Stimulated activated naive CD8-positive, alpha-beta T cell treated with anti-CD3 and anti-CD28 coated beads, Interleukin-15, amount 100 ng/mL, for 72 hours (primary cell): ENCODE results near the gene SPATA13.
"Not testable (repeated sequence)": the region's sequence is repeated elsewhere in the genome, so short reads cannot be mapped to it uniquely, and the experiment has no call there.

Experiments
- ATAC-seq: fragments of 150-1000 bp; cut with Tn5 transposase; 2 replicates; pipeline ENCODE4 v1.10.0; 2021; ENCODE audit warnings: mild to moderate bottlenecking, moderate library complexity
- DNase-seq, 2 donors: peaks; one replicate each; pipeline ENCODE4 v3.0.0; 2021 to 2022
- H3K27ac Mint-ChIP-seq, 2 donors: one replicate each; pipeline ENCODE4 v1.8.0; 2022; ENCODE audit warnings: mild to moderate bottlenecking in 2 of 2, mixed read lengths in 2 of 2, moderate library complexity in 2 of 2
- H3K27me3 Mint-ChIP-seq: one replicate; pipeline ENCODE4 v1.8.0; 2022; ENCODE audit warnings: mixed read lengths
- H3K4me1 Mint-ChIP-seq: one replicate; pipeline ENCODE4 v1.8.0; 2022; ENCODE audit warnings: mild to moderate bottlenecking, mixed read lengths
- H3K4me3 Mint-ChIP-seq, 2 donors: one replicate each; pipeline ENCODE4 v1.8.0; 2022; ENCODE audit warnings: mild to moderate bottlenecking in 2 of 2, mixed read lengths in 2 of 2, moderate library complexity in 1 of 2
- H3K9me3 Mint-ChIP-seq, 2 donors: one replicate each; pipeline ENCODE4 v1.8.0; 2022; ENCODE audit warnings: mixed read lengths in 2 of 2

Gene SPATA13

DNA sequence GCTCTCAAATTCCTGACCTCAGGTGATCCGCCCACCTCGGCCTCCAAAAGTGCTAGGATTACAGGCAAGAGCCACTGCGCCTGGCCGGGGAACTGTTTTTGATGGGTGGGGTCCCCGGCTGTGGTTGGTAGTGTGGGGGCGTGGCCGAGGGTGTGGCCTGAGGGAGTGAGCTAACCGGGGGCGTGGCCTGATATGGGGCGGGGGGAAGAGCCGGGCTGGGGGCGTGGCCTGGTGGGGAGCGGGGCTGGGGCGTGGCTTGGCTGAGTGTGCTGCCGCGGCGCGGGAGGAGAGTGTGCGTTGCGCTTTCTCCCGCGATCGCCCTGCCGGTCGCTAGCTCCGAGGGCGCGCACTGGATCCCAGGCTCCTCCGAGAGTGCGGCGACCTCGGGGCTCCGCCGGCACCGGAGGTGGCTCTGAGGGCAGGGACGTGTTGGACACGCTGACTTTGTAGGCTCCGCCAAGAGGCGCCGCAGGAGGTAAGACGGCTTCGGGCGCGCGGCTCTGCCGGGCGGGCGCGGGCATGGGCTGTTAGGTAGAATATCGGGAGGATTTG, at the start of gene SPATA13:
TSS of gene SPATA13 (plus strand) at position 263 of the 552 bp plus-strand sequence. CDS start 62,210 bp downstream, outside the sequence.
- no peaks in the 10 kb centered on the region for H3K27me3 Mint-ChIP-seq
- H3K4me1 Mint-ChIP-seq, result peaks cover 46% of the 10 kb centered on the region
- peak within 1 kb of the TSS; percentile 73 to 97 for H3K27ac Mint-ChIP-seq
- peak; percentile 88 for ATAC-seq
- peak within 1 kb of the TSS; percentile 94 to 98 for H3K4me3 Mint-ChIP-seq
- DNase-seq, result peak; percentile 89 to 90
- no peaks in the 10 kb centered on the region for H3K9me3 Mint-ChIP-seq

DNA sequence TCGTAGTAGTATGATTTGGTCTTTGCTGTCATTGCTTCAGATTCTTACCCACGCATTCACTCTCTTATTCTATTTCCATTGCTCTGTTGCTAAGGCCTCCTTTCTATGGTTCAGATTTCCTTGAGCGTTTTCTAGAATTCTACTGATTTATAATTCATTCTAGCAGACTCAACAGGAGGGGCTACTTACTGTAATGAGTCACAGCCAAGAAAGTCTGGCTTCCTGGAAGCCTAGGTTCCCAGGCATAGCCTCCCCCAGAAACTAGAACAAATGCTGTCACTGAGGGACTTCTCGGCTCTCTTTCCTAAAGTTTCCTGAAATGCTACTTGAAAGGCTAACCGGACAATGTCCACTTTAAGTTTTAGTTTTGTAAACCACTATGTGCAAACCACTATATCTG, 47.7 kb upstream of the SPATA13 start:
- Mint-ChIP-seq H3K9me3 (no peaks in the 10 kb centered on the region), H3K27me3 (peaks cover 10% of the 10 kb centered on the region), H3K27ac (no peak overlapping the region), H3K4me3 (no peak overlapping the region), H3K4me1 (no peaks in the 10 kb centered on the region)
- no peak for ATAC-seq
- no peak for DNase-seq

DNA sequence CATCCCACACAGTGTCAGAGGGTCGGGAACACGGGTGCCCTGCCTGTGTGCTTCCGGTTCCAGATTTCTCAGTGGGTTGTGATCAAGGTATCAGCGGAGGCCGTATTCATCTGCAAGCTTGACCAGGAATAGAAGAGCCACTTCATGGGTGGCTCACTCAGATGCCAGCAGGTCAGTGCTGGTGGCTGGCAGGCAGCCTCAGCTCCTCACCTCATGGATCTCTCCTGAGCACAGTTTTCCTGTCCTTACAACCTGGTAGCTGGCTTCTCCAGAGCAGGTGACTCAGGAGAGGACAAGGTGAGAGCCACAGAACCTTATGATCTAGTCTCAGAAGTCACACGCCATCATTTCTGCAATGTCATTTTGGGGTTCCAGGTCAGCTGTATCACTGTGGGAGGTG, 44.8 kb upstream of the SPATA13 start:
- ATAC-seq, result no peak
- Mint-ChIP-seq H3K27ac (no peak overlapping the region), H3K27me3 (peaks cover 10% of the 10 kb centered on the region), H3K4me3 (no peak overlapping the region), H3K9me3 (no peaks in the 10 kb centered on the region), H3K4me1 (peaks cover 10% of the 10 kb centered on the region)
- DNase-seq, result no peak

DNA sequence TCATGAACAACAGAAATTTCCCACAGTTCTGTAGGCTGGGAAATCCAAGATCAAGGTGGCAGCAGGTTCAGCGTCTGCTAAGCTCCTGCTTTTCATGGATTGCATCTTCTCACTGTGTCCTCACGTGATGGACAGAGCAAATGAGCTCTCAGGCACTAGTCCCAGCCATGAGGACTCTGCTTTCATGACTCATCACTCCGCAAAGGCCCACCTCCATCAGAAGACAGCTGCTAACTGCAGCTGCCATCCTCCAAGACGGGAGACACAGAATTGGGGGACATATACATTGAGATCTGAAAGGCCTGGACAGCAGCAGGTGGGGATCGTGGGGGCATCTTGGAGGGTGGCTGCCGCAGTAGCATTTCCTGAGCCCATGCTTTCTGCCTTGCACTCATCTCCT, 44.4 kb upstream of the SPATA13 start:
- H3K27me3 Mint-ChIP-seq, result peaks cover 10% of the 10 kb centered on the region
- H3K9me3 Mint-ChIP-seq, result no peaks in the 10 kb centered on the region
- DNase-seq (no peak), ATAC-seq (no peak)
- peaks cover 14% of the 10 kb centered on the region for H3K4me1 Mint-ChIP-seq
- H3K4me3 Mint-ChIP-seq, result no peak overlapping the region
- no peak overlapping the region for H3K27ac Mint-ChIP-seq

DNA sequence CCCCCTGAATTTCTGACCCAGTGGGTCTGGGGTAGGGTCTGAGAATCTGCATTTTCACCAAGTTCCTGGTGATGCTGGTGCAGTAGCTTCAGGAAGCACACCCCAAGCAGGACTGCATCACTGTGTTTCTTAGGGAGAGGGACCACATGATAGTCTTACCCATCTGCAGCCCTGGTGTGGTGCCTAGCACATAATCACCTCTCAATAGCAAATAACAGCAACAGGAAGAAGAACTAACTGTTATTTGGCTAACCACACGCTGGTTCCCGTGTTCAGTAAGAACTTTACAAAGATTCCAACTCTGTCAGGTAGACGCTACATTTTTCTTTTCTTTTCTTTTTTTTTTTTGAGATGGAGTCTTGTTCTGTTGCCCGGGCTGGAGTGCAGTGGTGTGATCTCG, 41.9 kb upstream of the SPATA13 start:
- Mint-ChIP-seq H3K4me1 (peaks cover 32% of the 10 kb centered on the region), H3K27ac (no peak overlapping the region), H3K27me3 (peaks cover 8% of the 10 kb centered on the region), H3K4me3 (no peak overlapping the region), H3K9me3 (no peaks in the 10 kb centered on the region)
- no peak for ATAC-seq
- no peak for DNase-seq

DNA sequence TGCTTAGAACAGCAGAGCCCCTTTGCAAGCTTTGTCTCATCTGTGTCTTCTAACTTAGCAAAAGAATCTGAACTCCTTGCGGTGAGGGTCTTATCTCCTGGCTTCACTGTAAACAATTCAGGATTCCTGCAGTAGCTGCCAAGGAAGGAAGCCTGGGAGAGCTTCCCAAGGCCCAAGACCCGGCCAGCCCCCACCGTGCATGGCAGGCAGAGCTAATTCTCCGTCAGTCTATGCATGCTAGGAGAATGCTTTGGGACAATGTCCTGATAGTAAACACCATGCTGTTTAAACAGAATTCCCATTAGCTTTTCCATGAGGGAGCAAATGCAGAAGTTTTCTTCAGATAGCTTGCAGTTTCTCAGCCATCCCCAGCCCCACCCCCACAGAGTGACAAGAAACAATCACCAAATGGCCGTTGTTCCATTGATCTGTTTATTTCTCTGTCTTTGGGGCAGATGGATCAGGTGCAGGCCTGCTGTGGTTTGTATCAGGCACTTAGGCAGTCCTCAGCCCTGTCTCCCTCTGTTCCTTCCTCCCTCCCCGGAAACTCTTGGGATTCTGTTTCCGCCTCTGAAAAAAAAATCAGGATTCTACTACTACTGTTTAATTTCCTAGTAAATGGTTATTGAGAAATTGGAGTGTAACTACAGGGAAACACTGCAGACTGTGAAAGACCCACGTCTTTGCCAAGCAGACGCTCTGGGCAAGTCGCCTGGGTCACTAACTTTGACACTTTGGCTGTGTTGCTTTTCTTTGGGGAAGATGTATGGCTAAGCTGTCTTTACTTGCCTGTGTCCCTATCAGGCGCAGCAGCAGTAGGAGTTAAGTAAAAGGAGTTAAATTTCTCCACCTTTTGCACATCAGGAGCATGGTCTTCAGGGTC, 40.7 kb upstream of the SPATA13 start:
- Mint-ChIP-seq H3K4me3 (no peak overlapping the region), H3K27ac (no peak overlapping the region), H3K9me3 (no peaks in the 10 kb centered on the region), H3K27me3 (peaks cover 9% of the 10 kb centered on the region), H3K4me1 (peaks cover 38% of the 10 kb centered on the region)
- no peak for ATAC-seq
- no peak for DNase-seq

DNA sequence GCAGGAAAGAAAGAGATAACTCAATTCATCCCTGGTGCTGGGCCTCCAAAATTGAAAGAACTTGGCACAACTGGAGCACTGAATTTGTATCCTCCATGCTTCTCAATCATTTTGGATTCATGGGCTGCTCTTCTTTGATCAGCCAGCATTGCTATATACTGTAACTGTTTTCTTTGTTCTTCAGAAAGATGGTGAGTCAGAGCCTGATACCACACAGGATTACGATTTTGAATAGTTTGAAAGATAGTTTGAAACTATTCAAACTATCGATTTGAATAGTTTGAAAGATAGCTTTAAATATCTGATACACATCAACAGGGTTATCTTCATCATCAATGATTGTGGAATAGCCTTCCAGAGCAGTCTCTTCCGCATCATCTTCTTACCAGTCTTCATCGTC, 38.5 kb upstream of the SPATA13 start:
- Mint-ChIP-seq H3K27me3 (peaks cover 23% of the 10 kb centered on the region), H3K4me1 (peaks cover 48% of the 10 kb centered on the region)
- ATAC-seq, result peak; percentile 94
- not testable (repeated sequence) for H3K4me3 Mint-ChIP-seq, H3K9me3 Mint-ChIP-seq, DNase-seq, H3K27ac Mint-ChIP-seq

DNA sequence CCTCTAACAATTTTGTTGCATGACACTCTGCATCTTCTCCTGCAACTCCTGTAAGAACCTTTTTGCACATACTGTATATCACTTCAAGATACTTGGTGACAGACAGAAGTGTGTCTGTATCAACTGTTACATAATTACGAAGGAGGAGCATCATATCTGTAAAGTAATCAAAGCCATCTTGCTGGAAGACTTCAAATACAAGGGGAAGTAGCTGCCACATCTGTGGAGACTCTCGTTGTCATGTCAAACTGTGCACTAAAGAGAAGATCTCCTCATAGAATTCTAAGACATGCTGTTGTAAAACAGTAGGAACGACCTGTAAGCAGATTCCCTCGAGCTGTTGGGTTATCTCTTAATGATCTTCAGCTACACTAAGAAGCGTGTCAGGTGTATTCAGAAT, 38.0 kb upstream of the SPATA13 start:
- DNase-seq (no peak), ATAC-seq (no peak)
- Mint-ChIP-seq H3K9me3 (no peaks in the 10 kb centered on the region), H3K4me1 (peaks cover 53% of the 10 kb centered on the region), H3K4me3 (peak overlapping the region in 1 of 2 donors; percentile 13), H3K27me3 (peaks cover 23% of the 10 kb centered on the region), H3K27ac (peak overlapping the region in 1 of 2 donors; percentile 4)

DNA sequence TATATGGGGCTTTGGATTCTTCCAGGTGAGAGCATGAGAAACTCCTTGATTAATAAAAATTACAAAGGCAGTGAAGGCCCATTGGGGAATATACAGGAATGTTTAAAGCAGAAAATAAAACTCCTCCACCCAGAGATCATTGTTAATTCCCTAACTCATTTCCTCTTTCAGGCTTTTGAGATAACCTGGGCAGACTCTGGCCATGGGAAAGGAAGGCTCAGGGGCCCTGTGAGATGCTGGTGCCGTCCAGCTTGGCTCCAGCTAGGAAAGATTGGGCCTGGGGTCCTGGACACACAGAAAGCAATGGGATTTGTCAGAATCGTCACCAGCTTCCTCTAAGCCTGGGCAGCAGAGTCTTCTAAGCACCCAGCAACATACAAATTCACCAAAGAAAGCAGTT, 36.8 kb upstream of the SPATA13 start:
- Mint-ChIP-seq H3K9me3 (no peaks in the 10 kb centered on the region), H3K27ac (peak overlapping the region in 1 of 2 donors; percentile 47), H3K4me3 (no peak overlapping the region), H3K27me3 (peaks cover 23% of the 10 kb centered on the region), H3K4me1 (peaks cover 50% of the 10 kb centered on the region)
- no peak for DNase-seq
- ATAC-seq, result no peak

DNA sequence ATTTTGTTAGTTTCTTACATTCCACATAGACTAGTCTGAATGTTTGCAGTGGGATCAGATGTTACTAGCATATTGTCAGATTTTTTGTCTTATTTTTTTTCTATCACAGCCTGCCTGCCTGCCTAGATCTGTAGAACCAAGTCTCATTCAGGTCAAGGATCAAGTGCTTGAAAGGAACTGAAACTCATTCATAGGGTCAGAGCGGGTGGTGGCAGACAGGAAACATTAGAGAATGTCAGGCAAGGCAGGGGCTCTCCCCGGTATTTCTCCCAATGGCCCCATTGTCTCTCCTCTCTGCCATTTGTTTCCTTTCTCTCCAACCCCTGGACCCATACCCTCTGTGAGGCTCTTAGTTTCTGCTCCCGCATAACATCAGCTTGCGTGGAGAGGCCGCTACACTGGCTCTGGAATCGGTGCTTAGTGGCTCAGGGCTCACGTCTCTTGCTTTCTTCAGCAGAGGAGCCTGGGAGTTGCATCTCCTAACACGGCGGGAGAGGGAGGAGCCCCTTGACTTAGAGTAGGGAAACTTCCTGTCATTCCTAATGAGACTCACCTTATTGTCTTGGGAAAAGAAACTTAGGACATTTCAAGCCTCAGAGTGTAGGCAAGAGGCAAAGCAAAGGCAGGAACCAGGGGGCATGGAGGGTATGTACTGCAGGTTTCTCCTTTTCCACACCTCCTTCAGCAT, 35.6 kb upstream of the SPATA13 start:
- Mint-ChIP-seq H3K4me3 (no peak overlapping the region), H3K27me3 (peaks cover 23% of the 10 kb centered on the region), H3K9me3 (no peaks in the 10 kb centered on the region), H3K27ac (no peak overlapping the region), H3K4me1 (peaks cover 47% of the 10 kb centered on the region)
- ATAC-seq, result peak; percentile 49
- no peak for DNase-seq

DNA sequence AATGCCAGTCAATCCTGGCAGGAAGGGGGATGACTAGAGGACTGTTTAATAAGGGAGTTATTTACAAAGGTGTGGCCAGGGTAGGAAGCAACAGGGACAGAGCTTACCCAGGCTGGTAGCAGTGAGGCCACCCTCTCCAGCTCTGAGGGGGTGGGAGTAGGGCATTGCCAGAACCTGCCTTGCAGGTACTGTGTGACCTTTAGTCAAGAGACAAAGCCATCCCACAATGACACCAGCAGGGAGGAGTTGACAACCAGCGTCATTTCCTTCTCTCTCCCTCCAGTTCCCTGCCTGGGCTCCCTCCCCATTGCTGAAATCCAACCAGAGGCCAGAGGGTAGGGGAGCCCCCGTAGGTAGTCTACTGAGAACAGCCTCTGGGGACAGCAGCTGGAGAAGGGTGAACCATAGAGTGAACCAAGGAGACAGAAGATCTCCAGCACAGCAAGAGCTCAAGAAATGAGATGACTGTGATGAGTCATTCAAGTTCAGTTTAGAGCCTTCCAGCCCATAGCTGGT, 33.3 kb upstream of the SPATA13 start:
- Mint-ChIP-seq H3K9me3 (peaks cover 11 to 12% of the 10 kb centered on the region in 2 donors), H3K27ac (peak overlapping the region in 1 of 2 donors; percentile 77), H3K4me1 (peaks cover 31% of the 10 kb centered on the region), H3K27me3 (peaks cover 21% of the 10 kb centered on the region), H3K4me3 (no peak overlapping the region)
- DNase-seq (peak; percentile 9 to 20), ATAC-seq (peak; percentile 91)

DNA sequence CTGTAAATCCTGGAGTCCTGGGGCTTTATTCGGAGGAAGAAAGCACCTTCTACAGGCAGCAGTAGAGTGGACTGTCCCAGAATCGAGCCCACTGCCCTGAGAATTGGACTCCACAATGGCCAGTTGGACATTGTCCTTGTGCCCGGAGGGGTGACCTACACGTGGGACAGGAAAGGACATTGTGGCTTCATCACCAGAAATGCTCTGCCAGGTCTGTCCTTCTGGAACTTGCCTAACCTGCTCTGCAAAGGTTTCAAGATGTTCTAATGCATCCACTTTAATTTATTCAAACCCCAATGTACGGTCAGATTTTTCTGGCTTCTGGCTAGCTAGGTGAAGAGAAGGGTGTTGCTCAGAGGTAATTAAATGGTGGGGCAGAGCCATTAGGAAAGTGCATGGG, 32.4 kb upstream of the SPATA13 start:
- DNase-seq, result no peak

DNA sequence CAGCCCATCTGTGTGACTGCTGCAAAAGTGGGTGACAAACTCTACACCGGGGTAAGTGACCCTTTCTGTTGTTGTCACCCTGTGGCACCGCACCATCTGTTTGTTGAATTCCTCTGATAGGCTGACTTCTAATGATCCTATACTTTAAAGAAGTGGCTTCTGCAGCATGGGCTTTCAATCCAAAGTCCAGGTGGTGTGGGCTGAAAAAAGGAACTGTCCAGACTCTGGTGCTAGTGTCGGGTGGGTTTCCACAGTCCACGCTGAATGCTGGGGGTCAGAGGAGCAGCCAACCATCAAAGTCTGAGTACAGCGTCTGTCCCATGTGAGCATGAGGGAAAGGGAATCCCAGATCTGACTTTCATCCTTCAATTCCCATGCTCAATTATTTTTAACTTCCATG, 31.6 kb upstream of the SPATA13 start:
- DNase-seq, result no peak
- ATAC-seq, result no peak

More for the DNA sequence above, 32.4 kb upstream of the SPATA13 start:
- Mint-ChIP-seq H3K4me1 (peaks cover 23% of the 10 kb centered on the region), H3K4me3 (no peak overlapping the region), H3K27me3 (peaks cover 15% of the 10 kb centered on the region), H3K27ac (no peak overlapping the region), H3K9me3 (peaks cover 11 to 12% of the 10 kb centered on the region in 2 donors)
- ATAC-seq, result no peak

DNA sequence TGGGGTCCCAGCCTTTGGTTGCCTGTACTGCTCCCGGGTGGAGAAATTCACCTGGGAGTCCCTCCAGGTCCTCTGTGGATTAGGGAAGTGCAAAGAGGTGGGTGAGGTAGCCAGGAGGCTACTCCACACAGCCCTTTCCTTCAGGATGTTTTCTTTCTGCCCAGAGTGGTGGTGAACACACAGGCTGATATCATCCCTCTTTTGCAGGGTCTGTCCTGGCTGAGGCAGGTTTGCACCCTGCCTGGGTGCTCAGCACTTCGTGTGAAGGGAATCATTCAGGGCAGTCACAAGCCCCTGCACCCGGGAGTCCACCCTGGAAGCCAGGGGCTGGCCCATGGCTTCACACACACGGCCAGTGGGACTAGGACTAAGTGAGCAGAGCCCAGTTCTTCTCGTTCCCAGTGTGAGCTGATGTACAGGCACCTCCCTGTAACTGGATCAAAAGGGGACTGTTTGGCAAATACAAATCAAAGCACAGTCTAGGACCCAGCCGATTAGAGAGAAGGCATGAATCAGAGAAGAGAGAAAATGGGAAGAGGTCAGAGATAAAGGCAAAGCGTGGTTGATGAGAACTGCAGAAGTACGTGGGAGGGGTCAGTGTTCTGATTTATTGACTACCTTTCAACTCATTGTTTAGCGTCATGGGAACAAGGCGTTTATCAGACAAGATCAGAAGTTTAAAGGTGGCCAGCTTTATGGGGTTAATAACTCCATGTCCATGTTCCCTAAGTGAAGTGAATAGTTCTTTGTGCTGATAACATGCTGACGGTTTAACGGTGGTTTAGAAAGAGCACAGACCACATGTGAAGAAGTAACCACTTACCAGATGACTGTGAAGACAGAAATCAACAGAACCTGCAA, 30.4 kb upstream of the SPATA13 start:
- ATAC-seq (no peak), DNase-seq (no peak)
- Mint-ChIP-seq H3K27me3 (peaks cover 11% of the 10 kb centered on the region), H3K4me1 (peaks cover 14% of the 10 kb centered on the region), H3K27ac (no peak overlapping the region), H3K9me3 (peaks cover 11 to 12% of the 10 kb centered on the region in 2 donors), H3K4me3 (no peak overlapping the region)

More for the DNA sequence above, 31.6 kb upstream of the SPATA13 start:
- peaks cover 15% of the 10 kb centered on the region for H3K27me3 Mint-ChIP-seq
- H3K9me3 Mint-ChIP-seq, result peaks cover 11 to 12% of the 10 kb centered on the region in 2 donors
- no peak overlapping the region for H3K27ac Mint-ChIP-seq
- H3K4me3 Mint-ChIP-seq, result no peak overlapping the region
- H3K4me1 Mint-ChIP-seq, result peaks cover 23% of the 10 kb centered on the region

DNA sequence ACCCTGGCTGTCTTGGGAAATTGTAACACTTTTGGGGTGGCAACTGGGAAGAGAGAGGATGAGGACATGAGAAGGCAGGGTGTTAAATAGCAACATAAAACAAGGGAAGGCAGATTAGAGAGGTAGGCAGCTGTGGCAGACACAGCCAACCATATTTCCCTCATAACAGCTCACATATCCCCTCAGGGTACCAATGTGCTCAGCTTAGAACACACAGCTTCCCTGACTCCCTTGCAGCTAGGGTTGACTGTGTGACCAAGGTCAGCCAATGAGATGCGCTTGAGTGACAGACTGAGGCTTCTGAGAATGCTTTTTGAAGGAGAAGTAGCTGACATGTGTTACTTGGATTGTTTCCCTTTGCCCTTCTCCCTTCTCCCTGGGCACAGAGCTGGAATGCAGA, 28.8 kb upstream of the SPATA13 start:
- no peaks in the 10 kb centered on the region for H3K27me3 Mint-ChIP-seq
- DNase-seq, result no peak
- ATAC-seq, result no peak
- H3K4me3 Mint-ChIP-seq, result no peak overlapping the region
- H3K4me1 Mint-ChIP-seq, result peaks cover 10% of the 10 kb centered on the region
- H3K27ac Mint-ChIP-seq, result no peak overlapping the region
- peaks cover 11 to 12% of the 10 kb centered on the region in 2 donors for H3K9me3 Mint-ChIP-seq
